ENCODE results near the gene COL4A2. TPM values are rescaled to one million over a fixed set of nuclear protein-coding genes. Genes with fewer than 3 reads are reported as not detected.
A peak's percentile ranks its signal among the peaks of the same experiment; 100 is the strongest.

COL4A2 gene
- total RNA-seq, 1 donor from 2014 or later: 126 TPM

GRCh38 chr13:110557610-110558305 is 250.7 kb downstream of the COL4A2 start:
- DNase-seq (no peak), ATAC-seq (no peak)
- intact Hi-C loops (cut with micrococcal nuclease): no loop called here

- ATAC-seq: peak; percentile 57
- DNase-seq: peak; percentile 74
- intact Hi-C loops (cut with micrococcal nuclease): no loop called here
Measured at GRCh38 chr13:110559429-110559943, 252.4 kb downstream of the COL4A2 start.

DNA sequence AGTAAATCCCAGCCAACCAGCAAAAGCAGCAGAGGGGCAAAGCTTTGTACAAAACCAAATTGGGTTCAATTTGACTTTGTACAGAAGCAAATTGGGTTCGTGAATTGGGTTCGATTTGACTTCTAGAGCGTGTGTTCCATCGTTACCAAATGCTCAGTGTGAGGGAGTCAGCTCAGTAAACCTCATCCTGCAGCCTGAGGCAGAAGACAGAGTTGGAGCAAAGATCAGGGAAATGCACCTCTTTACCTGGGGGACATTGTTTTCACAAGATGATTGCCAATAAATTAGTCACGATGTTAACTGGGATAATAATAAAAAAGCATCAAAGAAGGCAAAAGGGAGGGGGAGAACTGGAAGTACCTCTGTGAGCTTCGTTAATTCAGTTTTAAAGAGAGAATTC is 252.9 kb downstream of the COL4A2 start:
- intact Hi-C loops (cut with micrococcal nuclease): loop anchor here (10.0 kb wide), 1 partner anchor 55 kb away; no protein-coding TSS in a partner anchor
- DNase-seq (no peak), ATAC-seq (no peak)

GRCh38 chr13:110560601-110561343 is 253.7 kb downstream of the COL4A2 start:
- ATAC-seq (peak; percentile 61), DNase-seq (no peak)
- intact Hi-C loops (cut with micrococcal nuclease): loop anchor here (10.0 kb wide), 1 partner anchor 56 kb away; no protein-coding TSS in a partner anchor

DNA sequence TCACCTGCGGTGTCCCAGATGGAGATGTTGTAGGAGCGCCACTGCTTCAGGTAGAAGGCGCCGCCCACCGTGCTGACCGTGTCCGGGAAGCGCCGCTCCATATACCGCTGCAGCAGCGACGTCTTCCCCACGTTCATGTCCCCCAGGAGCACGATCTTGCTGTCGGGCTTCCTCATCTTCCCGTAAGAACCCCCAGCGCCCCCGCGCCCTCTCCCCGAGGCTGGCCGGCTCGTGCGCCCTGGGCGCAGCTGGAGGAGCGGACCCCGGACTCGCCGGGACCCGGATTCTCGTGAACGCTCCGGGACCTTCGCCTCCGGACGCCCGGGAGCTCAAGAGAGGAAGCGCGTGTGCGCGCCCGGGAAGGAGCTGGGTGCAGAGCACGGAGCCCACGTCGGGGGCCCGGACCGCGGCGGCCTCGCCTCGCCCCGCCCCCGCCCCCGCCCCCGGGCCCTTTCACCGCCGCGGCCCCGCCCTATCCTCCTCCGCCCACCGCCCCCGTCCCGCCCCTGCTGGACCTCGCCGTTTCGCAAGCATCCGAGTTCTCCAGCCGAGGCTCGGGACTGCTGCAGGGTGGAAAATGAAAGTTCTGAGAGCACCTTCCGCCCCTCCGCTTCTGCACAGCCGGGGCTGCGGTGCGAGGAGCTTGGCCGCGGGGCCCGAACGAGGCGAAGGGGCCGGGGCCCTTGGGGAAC is 254.4 kb downstream of the COL4A2 start, which contains the start of gene RAB20:
RAB20 (minus strand) TSS at position 379 of the 692 bp plus-strand sequence; CDS start at position 176, 203 bp downstream.
- intact Hi-C loops (cut with micrococcal nuclease): loop anchor here (10.0 kb wide), 1 partner anchor 57 kb away; no protein-coding TSS in a partner anchor
- DNase-seq (peak; percentile 91), ATAC-seq (peak; percentile 88)

DNA sequence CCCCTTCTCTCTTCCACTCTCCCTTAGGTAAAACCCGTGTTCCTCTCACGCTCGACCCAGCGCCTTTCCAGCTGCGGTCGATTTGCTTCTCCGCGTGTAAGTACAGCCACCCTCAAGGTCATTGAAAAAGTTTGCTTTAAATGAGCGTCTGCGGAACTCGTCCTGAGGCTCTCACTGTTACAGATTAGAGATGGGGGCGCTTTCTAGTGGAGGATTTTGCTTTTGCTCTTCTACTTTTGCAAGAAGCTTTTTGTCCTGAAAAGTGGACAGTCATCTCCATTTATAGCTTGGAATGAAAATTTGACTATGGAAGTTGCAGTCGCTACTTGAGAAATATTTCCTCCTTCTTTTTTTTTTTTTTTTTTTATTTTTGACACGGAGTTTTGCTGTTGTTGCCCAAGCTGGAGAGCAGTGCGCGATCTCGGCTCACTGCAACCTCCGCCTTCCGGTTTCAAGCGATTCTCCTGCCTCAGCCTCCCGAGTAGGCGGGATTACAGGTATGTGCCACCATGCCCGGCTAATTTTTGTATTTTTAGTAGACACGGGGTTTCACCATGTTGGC is 255.0 kb downstream of the COL4A2 start:
- intact Hi-C loops (cut with micrococcal nuclease): loop anchor here (10.0 kb wide), 1 partner anchor 57 kb away; no protein-coding TSS in a partner anchor

More for the DNA sequence above, 255.0 kb downstream of the COL4A2 start:
- DNase-seq (no peak), ATAC-seq (no peak)

Small RNA genes lying within 50 kb of the gene (microRNA-seq; reads per million reads assigned to microRNA genes)
- not detected for gene MIR8073 (ENCODE audit: borderline number of aligned reads)

Other genes starting within 250 kb of the COL4A2 start
- 119 TPM for gene COL4A1, start 127 bp upstream of the COL4A2 start, total RNA-seq

Data from left ventricle myocardium superior (tissue), 1 donor.